Transverse colon (tissue), 4 donors: ENCODE data around the gene UQCRHL.

Experiments
- CTCF ChIP-seq, 5 experiments: fragments of 200-600 bp in 3 of 5; fragments of 450-650 bp in 2 of 5; sonication (generic) in 3 of 5; IDR thresholded peaks; 1 replicate in 2 of 5; 2 replicates in 3 of 5; pipeline ENCODE4 v1.5.1; 2016 to 2017; ENCODE audit warnings: antibody characterized with exemption in 5 of 5, inconsistent platforms in 3 of 5, mild to moderate bottlenecking in 2 of 5, moderate library complexity in 1 of 5
- EP300 ChIP-seq: sonication (generic); formaldehyde crosslinking; IDR thresholded peaks from one replicate; pipeline ENCODE4 v1.6.1; 2017; ENCODE audit warnings: antibody characterized with exemption, low read depth
- POLR2A ChIP-seq: fragments of 450-650 bp; IDR thresholded peaks from one replicate; pipeline ENCODE4 v1.6.1; 2016; ENCODE audit warnings: antibody characterized with exemption, mild to moderate bottlenecking, moderate library complexity
- POLR2AphosphoS5 ChIP-seq, 3 donors: sonication (generic); formaldehyde crosslinking; IDR thresholded peaks; one replicate each; pipeline ENCODE4 v1.6.1; 2016; ENCODE audit warnings: antibody characterized with exemption in 3 of 3

DNA sequence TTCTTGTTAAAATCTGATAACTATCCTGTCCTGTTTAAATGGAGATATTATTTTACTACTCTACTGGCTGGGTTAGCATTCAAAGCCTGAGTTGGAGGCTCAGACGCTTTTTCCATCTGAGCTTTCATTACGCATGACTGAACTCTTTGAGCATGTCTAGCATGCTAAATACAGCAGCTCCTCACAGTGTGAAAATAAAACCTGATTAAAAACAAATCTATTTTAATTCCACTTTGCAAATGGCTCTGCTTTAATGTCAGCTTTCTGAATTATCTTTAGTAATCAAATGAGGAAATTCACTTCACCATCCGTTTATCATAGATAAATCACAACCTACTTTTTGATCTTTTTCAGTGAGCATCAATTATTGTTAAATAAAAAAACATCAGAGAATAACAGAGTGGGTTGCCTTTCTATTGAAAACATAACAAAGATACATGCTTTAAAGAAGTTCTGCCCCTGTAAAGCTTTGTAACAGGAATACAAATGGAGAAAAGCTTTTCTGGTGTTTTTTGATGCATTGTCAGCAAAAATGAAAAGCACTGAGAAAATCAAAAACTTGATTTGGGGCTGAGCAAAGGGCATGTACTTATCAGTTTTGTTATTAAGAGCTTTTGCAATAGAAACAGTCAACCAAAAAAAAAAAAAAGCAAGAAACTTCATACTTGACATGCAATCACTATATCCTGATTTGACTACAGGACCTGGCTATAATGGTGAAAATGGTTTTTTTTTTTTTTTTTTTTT, 36.5 kb upstream of the UQCRHL start:
- TF ChIP-seq CTCF (IDR thresholded peaks at IDR 0.05), result no peak
- TF ChIP-seq POLR2A, result no peak
- TF ChIP-seq EP300, result no peak
- no peak for TF ChIP-seq POLR2AphosphoS5 (IDR thresholded peaks at IDR 0.05)
